ENCODE data around the gene PPP2R2C. TPM values are rescaled to one million over a fixed set of nuclear protein-coding genes. Genes with fewer than 3 reads are reported as not detected.

PPP2R2C gene
- total and polyA plus RNA-seq, 10 of the 15 experiments (the other 5 are each of a cell fraction or from before 2014, with no cell fraction given), result 0.13 to 0.15 TPM; not detected in 8

DNA sequence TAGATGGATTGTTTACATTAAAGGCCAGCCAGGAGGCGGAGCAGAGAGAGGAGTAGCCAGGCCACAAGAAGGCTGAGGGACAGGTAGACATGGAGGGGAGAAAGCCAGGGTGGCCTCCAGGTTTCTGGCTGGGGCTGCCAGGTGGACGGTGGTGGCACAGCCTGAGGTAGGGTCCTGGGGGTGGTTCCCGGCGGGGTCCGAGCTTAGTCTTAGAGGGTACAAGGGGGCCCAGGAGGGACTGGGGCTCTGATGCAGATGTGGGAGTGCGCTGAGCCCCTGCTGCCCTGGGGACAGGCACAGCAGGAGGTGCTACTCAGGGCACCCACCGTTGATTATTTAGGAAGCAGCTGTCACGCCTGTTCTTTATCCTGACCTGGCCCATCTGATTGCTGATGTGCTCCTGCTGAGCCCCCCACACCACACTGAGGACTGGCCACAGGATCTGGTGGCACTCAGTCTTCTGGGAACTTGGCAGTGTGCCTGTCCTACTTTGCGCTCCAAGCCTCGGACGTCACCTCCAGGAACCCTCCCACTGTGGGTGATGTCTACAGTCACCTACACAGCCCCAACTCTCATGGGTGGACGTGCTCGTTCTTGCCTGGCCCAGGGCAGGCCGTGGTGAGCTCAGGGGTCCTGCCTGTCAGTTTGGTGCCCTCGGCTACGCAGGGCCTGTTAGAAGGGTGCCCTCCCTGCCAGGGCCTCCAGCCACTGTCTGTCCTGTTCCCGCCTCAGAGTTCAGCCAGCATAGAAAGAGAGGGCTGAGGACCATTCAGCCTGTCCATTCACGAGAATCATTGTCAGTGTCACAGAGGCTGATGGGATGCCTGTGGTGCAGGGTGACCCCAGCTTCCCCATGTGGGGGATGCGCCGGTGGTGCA lies 190.7 kb downstream of the PPP2R2C start:
- intact Hi-C loops (cut with micrococcal nuclease; ENCODE audit: unreplicated experiment) (no loop called here), in situ Hi-C loops (cut with MboI) (no loop called here)
- Histone ChIP-seq H3K27ac (ENCODE audit: control insufficient read depth, insufficient read depth) (no peak overlapping the region), H3K4me1 (ENCODE audit: control insufficient read depth, insufficient read depth, low read length) (peaks cover 15% of the 10 kb centered on the region), H3K36me3 (ENCODE audit: control insufficient read depth in 2 of 2, insufficient read depth in 2 of 2, low read length in 1 of 2) (no peaks in the 10 kb centered on the region), H3K4me2 (ENCODE audit: control insufficient read depth, insufficient read depth) (no peak overlapping the region), H3K9me3 (replicated peaks; ENCODE audit: control insufficient read depth, insufficient read depth, low read length) (no peaks in the 10 kb centered on the region), H3K9ac (ENCODE audit: control insufficient read depth, insufficient read depth, low read length) (no peak overlapping the region), H2AFZ (ENCODE audit: control insufficient read depth, low read depth, low read length) (no peak overlapping the region), H3K79me2 (ENCODE audit: control insufficient read depth, insufficient read depth, low read length) (no peaks in the 10 kb centered on the region), H3K4me3 (no peak overlapping the region), H3K27me3 (replicated peaks in 1 of 2; ENCODE audit: control insufficient read depth in 2 of 2, insufficient read depth in 2 of 2, low read length in 1 of 2) (no peaks in the 10 kb centered on the region), H4K20me1 (ENCODE audit: control insufficient read depth, insufficient read depth) (peaks cover 8% of the 10 kb centered on the region)
- ChIA-PET RAD21 (ENCODE audit: unreplicated experiment) (no interaction called here), CTCF (interaction anchor here (1.0 to 1.2 kb wide), 2 partner anchors 18 to 46 kb away, joined by 3 read pairs; no protein-coding TSS in a partner anchor), SMC1A (ENCODE audit: uncharacterized antibody, unreplicated experiment) (no interaction called here), POLR2A (no interaction called here)
- FAIRE-seq, result no peak
- ATAC-seq, result no peak
- TF ChIP-seq ATF2 (IDR thresholded peaks at IDR 0.05; ENCODE audit: low read length) (no peak), NFYA (IDR thresholded peaks at IDR 0.05; ENCODE audit: borderline replicate concordance, low read depth, low read length) (no peak), CHD4 (IDR thresholded peaks at IDR 0.05) (no peak), POLR2AphosphoS2 (IDR thresholded peaks at IDR 0.05; ENCODE audit: low read depth, low read length) (no peak), PML (IDR thresholded peaks at IDR 0.05; ENCODE audit: low read length) (no peak), CHD1 (IDR thresholded peaks at IDR 0.05; ENCODE audit: low read depth, low read length) (no peak), ZNF217 (IDR thresholded peaks at IDR 0.05) (no peak), E2F4 (IDR thresholded peaks at IDR 0.05; ENCODE audit: low read depth, low read length) (no peak), ATF7 (IDR thresholded peaks at IDR 0.05; ENCODE audit: low read depth) (no peak), BRCA1 (IDR thresholded peaks at IDR 0.05; ENCODE audit: low read depth, low read length) (no peak)
- TF ChIP-seq, protein P1, sequence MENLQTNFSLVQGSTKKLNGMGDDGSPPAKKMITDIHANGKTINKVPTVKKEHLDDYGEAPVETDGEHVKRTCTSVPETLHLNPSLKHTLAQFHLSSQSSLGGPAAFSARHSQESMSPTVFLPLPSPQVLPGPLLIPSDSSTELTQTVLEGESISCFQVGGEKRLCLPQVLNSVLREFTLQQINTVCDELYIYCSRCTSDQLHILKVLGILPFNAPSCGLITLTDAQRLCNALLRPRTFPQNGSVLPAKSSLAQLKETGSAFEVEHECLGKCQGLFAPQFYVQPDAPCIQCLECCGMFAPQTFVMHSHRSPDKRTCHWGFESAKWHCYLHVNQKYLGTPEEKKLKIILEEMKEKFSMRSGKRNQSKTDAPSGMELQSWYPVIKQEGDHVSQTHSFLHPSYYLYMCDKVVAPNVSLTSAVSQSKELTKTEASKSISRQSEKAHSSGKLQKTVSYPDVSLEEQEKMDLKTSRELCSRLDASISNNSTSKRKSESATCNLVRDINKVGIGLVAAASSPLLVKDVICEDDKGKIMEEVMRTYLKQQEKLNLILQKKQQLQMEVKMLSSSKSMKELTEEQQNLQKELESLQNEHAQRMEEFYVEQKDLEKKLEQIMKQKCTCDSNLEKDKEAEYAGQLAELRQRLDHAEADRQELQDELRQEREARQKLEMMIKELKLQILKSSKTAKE (IDR thresholded peaks at IDR 0.05; ENCODE audit: low read depth, poor library complexity, severe bottlenecking), result no peak
- no TSS peak for BruUV-seq (replicated peaks)
- 64% methylated on average over 20 of the region's 20 CpGs for WGBS (ENCODE audit: insufficient coverage, insufficient replicate concordance, low lambda C conversion rate, missing lambda C conversion rate)
- DNase-seq (ENCODE audit: low read depth, low spot score), result no peak

Measured in GM12878 (cell line).